Pancreas (tissue), 10 donors: Measurements from ENCODE around the gene BNIP3. TPM values are rescaled to one million over a fixed set of nuclear protein-coding genes. Genes with fewer than 3 reads are reported as not detected.

Experiments
- ATAC-seq, 4 donors: fragments of 200-7000 bp; cut with Tn5 transposase; one replicate each; pipeline versions ENCODE4 v1.8.0 to v1.9.1; 2020; ENCODE audit warnings: mild to moderate bottlenecking in 4 of 4, moderate library complexity in 4 of 4
- DNase-seq, 6 donors: peaks; one replicate each; pipeline ENCODE4 v3.0.0-alpha.2; 2020
- FAIRE-seq: peaks from 2 replicates; lab custom pipeline; 2012; peaks lifted over from hg19 to GRCh38; lab: Jason Lieb, UNC
- H3K27ac ChIP-seq, 4 donors: fragments of 200-600 bp; sonication (generic); 1 replicate in 3 of 4; 2 replicates in 1 of 4; pipeline versions ENCODE4 v1.5.0 to v1.8.0; 2020
- H3K27me3 ChIP-seq, 4 donors: fragments of 200-600 bp; one replicate each; pipeline ENCODE4 v1.8.0; 2021
- H3K36me3 ChIP-seq, 3 donors: fragments of 200-600 bp; sonication (generic) in 1 of 3; one replicate each; pipeline versions ENCODE4 v1.5.0 to v1.8.0; 2020 to 2021
- H3K4me1 ChIP-seq, 3 donors: fragments of 200-600 bp; one replicate each; pipeline ENCODE4 v1.8.0; 2021
- H3K4me3 ChIP-seq, 4 donors: fragments of 200-600 bp; sonication (generic) in 2 of 4; one replicate each; pipeline versions ENCODE4 v1.5.0 to v1.8.0; 2020 to 2021
- H3K9me3 ChIP-seq, 4 donors: fragments of 200-600 bp; one replicate each; pipeline ENCODE4 v1.8.0; 2021
- CTCF ChIP-seq, 4 donors: fragments of 200-600 bp; sonication (generic) in 3 of 4; IDR thresholded peaks; one replicate each; pipeline versions ENCODE4 v1.5.0 to v1.8.0; 2021; ENCODE audit warnings: antibody characterized with exemption in 4 of 4
- WGBS, 2 donors: extraction: QIAGEN DNeasy Blood & Tissue Kit; methylation state at CpG; one replicate each; pipeline ENCODE4 v1.1.7; 2013; 5-methylcytosine and 5-hydroxymethylcytosine counted together
- intact Hi-C, 3 donors: fragments of 100-400 bp; cut with DNase I; formaldehyde crosslinking; loops; one replicate each; pipeline versions ENCODE4 v1.11.1 to v1.14.2; 2022
- polyA plus RNA-seq, 2 donors: library from polyadenylated mRNA; stranded (reverse); fragments of 200-250 nt; gene quantifications; one replicate each; pipeline ENCODE4 v1.2.3, GENCODE V29; 2013
- total RNA-seq, 6 donors: library from RNA; stranded (reverse); fragmentation: NEBNext Ultra II Directional in 4 of 6; extraction: Animal tissue kit (Norgen Biotek cat#: 25700) in 4 of 6; gene quantifications; one replicate each; pipeline versions ENCODE4 v1.2.1 to v1.2.4, GENCODE V29; 2021 to 2023
- donor health status: healthy with polysubstance abuse.
- donor health status: DM: no; HTN: no; CAD: no; lungs with moderate emphysema.
- donor health status: DM: no; HTN: no; CAD: no.
- donor health status: control.
- donor health status: control.
- donor health status: Bipolar disorder and iron deficiency.
- donor health status: DM: yes; HTN: yes; CAD: no.
- donor health status: DM: no; HTN: no; CAD: no.
- donor health status: DM: no; HTN: no; CAD: no.
- donor health status: DM: yes; HTN: yes; CAD: no.

BNIP3 gene
- total and polyA plus RNA-seq, 8 donors = 65.7 to 471 (median 142) TPM

GRCh38 chr10:131933696-131934086 lies 48.0 kb downstream of the BNIP3 start:
- H3K27ac ChIP-seq = no peak overlapping the region
- TF ChIP-seq CTCF (IDR thresholded peaks at IDR 0.05) = no peak
- no peaks in the 10 kb centered on the region for H3K27me3 ChIP-seq
- 65 to 73% methylated on average over 2 of the region's 2 CpGs for whole genome bisulfite sequencing, 2 donors
- ATAC-seq (no peak), FAIRE-seq (no peak), DNase-seq (peak in 1 of 6 donors; percentile 6)
- intact Hi-C loops = no loop called here
- peaks cover 4 to 21% (median 6%) of the 10 kb centered on the region in 3 donors for H3K4me1 ChIP-seq
- no peak overlapping the region for H3K4me3 ChIP-seq
- H3K36me3 ChIP-seq = peaks cover 0 to 45% (median 8%) of the 10 kb centered on the region in 3 donors
- H3K9me3 ChIP-seq = no peaks in the 10 kb centered on the region

- Histone ChIP-seq H3K4me1 (peaks cover 4 to 22% (median 8%) of the 10 kb centered on the region in 3 donors), H3K36me3 (peaks cover 0 to 40% (median 2%) of the 10 kb centered on the region in 3 donors), H3K27me3 (no peaks in the 10 kb centered on the region), H3K9me3 (no peaks in the 10 kb centered on the region), H3K4me3 (no peak overlapping the region), H3K27ac (no peak overlapping the region)
- WGBS, 2 donors = 89 to 91% methylated on average over 18 of the region's 18 CpGs
- no peak for FAIRE-seq
- TF ChIP-seq CTCF (IDR thresholded peaks at IDR 0.05) = no peak
- intact Hi-C loops = no loop called here
- DNase-seq = peak in 2 of 6 donors; percentile 30 to 46
- ATAC-seq = peak in 1 of 4 donors; percentile 4
These were observed 48.6 kb downstream of the BNIP3 start for GRCh38 chr10:131933016-131933695.

GRCh38 chr10:131931981-131932380 lies 49.7 kb downstream of the BNIP3 start:
- intact Hi-C loops = no loop called here
- H3K27me3 ChIP-seq = no peaks in the 10 kb centered on the region
- H3K36me3 ChIP-seq = peaks cover 0 to 28% (median 0%) of the 10 kb centered on the region in 3 donors
- DNase-seq = peak in 2 of 6 donors; percentile 35
- TF ChIP-seq CTCF (IDR thresholded peaks at IDR 0.05) = no peak
- ATAC-seq = no peak
- no peak overlapping the region for H3K27ac ChIP-seq
- H3K4me3 ChIP-seq = no peak overlapping the region
- H3K4me1 ChIP-seq = peaks cover 4 to 22% (median 12%) of the 10 kb centered on the region in 3 donors
- FAIRE-seq = no peak
- no peaks in the 10 kb centered on the region for H3K9me3 ChIP-seq
- 87 to 89% methylated on average over 13 of the region's 13 CpGs for WGBS, 2 donors

GRCh38 chr10:131930586-131931330 lies 51.0 kb downstream of the BNIP3 start:
- TF ChIP-seq CTCF (IDR thresholded peaks at IDR 0.05) = no peak
- no peak overlapping the region for H3K27ac ChIP-seq
- no peak overlapping the region for H3K4me3 ChIP-seq
- H3K4me1 ChIP-seq = peaks cover 4 to 22% (median 12%) of the 10 kb centered on the region in 3 donors
- DNase-seq (peak in 3 of 6 donors; percentile 25 to 33 (median 30)), FAIRE-seq (no peak), ATAC-seq (no peak)
- H3K9me3 ChIP-seq = no peaks in the 10 kb centered on the region
- no peaks in the 10 kb centered on the region for H3K27me3 ChIP-seq
- peaks cover 0 to 16% (median 0%) of the 10 kb centered on the region in 3 donors for H3K36me3 ChIP-seq
- WGBS, 2 donors = 92 to 94% methylated on average over 16 of the region's 16 CpGs
- intact Hi-C loops = no loop called here
